ENCODE data around the gene SPART.

GRCh38 chr13:36297366-36298338, 48.5 kb downstream of the SPART start, which contains the start of gene CCDC169:
- no peak for TF ChIP-seq CTCF (IDR thresholded peaks at IDR 0.05 in 2 of 3, conservative IDR thresholded peaks at IDR 0.05 in 1 of 3; ENCODE audit: insufficient read depth in 2 of 3, low read depth in 1 of 3, low read length in 3 of 3)
- no peak for TF ChIP-seq CC2D1A (IDR thresholded peaks at IDR 0.05)
- TF ChIP-seq ZNF707 (CRISPR knock-in tag; conservative IDR thresholded peaks at IDR 0.05): no peak
- TF ChIP-seq GABPA (tag; conservative IDR thresholded peaks at IDR 0.05; ENCODE audit: low read depth): no peak
- TF ChIP-seq ARID2 (IDR thresholded peaks at IDR 0.05): no peak
- TF ChIP-seq RBM25 (IDR thresholded peaks at IDR 0.05; ENCODE audit: low read depth, low read length, severe bottlenecking): no peak
- TF ChIP-seq, protein P1, sequence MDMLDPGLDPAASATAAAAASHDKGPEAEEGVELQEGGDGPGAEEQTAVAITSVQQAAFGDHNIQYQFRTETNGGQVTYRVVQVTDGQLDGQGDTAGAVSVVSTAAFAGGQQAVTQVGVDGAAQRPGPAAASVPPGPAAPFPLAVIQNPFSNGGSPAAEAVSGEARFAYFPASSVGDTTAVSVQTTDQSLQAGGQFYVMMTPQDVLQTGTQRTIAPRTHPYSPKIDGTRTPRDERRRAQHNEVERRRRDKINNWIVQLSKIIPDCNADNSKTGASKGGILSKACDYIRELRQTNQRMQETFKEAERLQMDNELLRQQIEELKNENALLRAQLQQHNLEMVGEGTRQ (CRISPR knock-in tag; IDR thresholded peaks at IDR 0.05): no peak; the same call in 1 of the 2 replicates
- no peak for TF ChIP-seq ZBTB43 (CRISPR knock-in tag; IDR thresholded peaks at IDR 0.05)

Measured in K562 (cell line).